GM15510 (cell line): Measurements from ENCODE around the gene LRFN4.

ENCODE experiments used
- POLR2A ChIP-seq: IDR thresholded peaks from 3 replicates; pipeline ENCODE4 v1.6.1; 2011; ENCODE audit warnings: borderline replicate concordance; ENCODE audit not compliant: insufficient read length; ENCODE audit errors: extremely low read depth

Gene LRFN4

GRCh38 chr11:66842896-66843775, 13.7 kb upstream of the LRFN4 start, which contains the start of gene RCE1:
TSS of gene RCE1 (plus strand) at chr11:66843441. CDS start at chr11:66843456, 15 bp downstream.
- TF ChIP-seq POLR2A: peak; percentile 96

DNA sequence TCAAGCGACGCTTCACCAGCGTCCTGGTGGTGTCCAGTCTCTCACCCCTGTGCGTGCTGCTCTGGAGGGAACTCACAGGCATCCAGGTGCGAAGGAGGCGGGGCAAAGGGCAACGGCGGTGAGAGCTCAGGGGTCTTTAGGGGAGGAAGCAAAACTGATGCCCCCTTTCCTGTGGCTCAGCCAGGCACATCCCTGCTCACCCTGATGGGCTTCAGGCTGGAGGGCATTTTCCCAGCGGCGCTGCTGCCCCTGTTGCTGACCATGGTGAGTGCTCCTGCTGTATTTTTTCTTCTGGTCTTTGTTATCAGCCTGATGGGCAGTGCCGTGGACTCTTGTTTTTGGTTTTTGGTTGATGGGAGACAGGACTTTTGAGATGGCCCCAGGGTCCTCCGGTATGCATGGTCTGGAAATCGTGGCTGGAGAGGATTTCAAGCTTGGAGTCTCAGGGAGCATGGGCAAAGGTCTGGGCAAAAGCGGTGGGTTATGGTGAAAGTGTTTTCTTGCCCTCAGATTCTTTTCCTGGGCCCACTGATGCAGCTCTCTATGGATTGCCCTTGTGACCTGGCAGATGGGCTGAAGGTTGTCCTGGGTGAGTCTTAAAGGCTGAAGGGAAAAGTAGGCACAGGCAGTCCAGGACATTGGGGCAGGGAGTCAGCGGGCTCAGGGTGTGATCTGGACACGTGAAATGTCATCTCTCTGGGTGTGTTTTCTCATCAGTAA, 12.9 kb upstream of the LRFN4 start:
- no peak for TF ChIP-seq POLR2A

GRCh38 chr11:66844496-66845142, 12.2 kb upstream of the LRFN4 start:
- TF ChIP-seq POLR2A: no peak

GRCh38 chr11:66845143-66845875, 11.6 kb upstream of the LRFN4 start:
- TF ChIP-seq POLR2A: no peak

- TF ChIP-seq POLR2A: no peak
Observed at GRCh38 chr11:66845876-66846212, 11.0 kb upstream of the LRFN4 start.

DNA sequence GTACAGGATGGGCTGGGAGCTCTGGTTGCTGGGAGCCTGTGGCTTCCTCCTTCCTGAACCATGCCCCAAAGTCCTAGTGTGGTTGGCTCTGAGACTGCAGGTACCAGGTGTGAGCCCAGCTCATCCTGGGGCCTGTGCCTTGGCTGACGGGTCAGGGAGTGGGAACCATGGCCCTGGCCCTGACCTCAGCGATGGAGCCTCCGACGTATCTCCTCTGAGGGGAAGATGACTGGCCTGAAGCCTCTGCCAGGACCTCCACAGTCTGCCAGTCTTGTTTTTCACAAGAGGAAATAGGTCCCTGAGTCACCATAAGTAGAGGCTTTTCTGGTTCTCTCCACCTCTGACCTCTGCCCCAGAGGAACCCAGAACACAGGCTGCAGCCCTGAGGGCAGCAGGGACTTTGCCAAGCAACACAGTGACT, 10.2 kb upstream of the LRFN4 start:
- TF ChIP-seq POLR2A: no peak

GRCh38 chr11:66847461-66848232, 9.2 kb upstream of the LRFN4 start:
- no peak for TF ChIP-seq POLR2A

DNA sequence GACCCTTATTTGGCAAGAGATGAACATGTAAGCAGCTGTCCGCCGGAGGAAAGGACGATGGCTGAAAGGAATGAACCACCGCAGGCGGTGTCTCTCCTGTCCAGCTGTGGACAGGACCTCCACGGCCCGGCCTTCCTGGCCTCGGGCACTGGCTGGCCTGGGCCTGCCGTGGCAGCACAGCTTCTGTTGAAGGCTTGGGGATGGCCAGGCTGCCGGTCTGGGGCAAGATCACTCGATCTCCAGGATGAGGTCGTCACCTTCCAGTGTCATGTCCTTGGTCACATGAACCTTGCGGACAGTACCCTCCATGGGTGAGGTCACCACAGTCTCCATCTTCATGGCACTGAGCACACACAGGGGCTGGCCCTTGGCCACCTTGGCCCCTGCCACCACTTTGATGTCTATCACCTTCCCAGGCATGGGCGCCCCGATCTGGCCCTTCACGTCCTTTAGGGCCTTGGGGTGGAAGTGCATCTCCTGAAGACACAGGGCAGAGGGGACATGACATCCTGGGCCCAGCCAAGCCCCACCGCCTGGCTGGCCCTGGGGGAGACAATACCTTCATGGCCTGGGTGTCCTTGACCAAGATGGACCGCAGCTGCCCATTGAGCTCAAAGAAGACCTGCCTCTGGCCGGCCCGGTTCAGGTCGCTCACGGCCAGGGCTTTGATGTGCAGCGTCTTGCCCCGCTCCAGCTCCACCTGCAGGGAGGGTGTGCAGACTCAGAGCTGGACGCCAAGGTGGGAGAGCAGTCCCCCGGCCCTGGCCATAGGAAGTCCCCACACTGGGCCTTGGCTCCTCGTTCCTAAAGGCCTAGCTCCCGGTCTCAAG, 8.0 kb upstream of the LRFN4 start:
- no peak for TF ChIP-seq POLR2A

DNA sequence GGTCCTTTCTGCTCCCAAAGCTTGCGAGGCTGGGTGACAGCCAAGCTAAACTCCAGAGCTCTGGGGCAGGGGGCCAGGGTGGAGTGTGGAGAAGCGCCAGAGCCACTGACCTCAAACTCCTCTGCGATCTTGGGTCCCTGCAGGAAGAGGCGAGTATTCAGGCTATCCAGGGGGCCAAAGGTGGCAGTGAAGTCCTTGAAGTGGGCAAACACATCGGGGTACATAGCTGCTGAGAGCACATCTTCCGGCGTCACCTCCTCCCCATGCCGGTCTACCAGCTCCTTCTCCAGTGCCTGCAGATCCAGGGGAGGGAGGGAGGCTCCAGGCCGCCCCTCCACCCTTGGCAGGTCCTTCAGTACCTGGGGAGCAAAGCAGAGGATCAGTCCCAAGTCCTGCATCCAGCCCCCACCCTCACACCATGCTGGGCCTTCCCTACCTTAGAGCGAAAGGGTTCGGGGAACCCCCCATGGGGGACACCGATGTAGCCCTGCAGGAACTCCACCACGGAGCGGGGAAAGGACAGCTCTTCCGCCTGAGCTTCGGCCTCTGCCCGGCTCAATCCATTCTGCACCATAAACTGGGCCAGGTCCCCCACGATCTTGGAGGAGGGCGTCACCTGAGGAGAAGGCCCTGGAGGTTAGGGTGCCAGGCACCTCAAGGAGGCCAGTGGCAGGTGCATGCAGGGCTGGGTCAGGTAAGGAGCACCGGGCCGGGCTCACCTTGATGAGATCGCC, 7.2 kb upstream of the LRFN4 start:
- TF ChIP-seq POLR2A: no peak

- TF ChIP-seq POLR2A: no peak
Observed at GRCh38 chr11:66850235-66850587, 6.7 kb upstream of the LRFN4 start.

GRCh38 chr11:66850588-66851238, 6.2 kb upstream of the LRFN4 start:
- no peak for TF ChIP-seq POLR2A

GRCh38 chr11:66851239-66851596, 5.6 kb upstream of the LRFN4 start:
- TF ChIP-seq POLR2A: no peak
